Prostate gland (tissue), 2 donors: ENCODE results near the gene THNSL1.

Experiments
- POLR2A ChIP-seq: fragments of 450-650 bp; IDR thresholded peaks from one replicate; pipeline ENCODE4 v1.6.1; 2016; ENCODE audit warnings: antibody characterized with exemption, mild to moderate bottlenecking
- POLR2AphosphoS5 ChIP-seq: sonication (generic); formaldehyde crosslinking; IDR thresholded peaks from one replicate; pipeline ENCODE4 v1.6.1; 2017; ENCODE audit warnings: antibody characterized with exemption
- TF ChIP-seq, protein P1 (sequence below), 4 experiments: fragments of 200-600 bp in 2 of 4; fragments of 450-650 bp in 2 of 4; sonication (generic) in 2 of 4; IDR thresholded peaks; 1 replicate in 3 of 4; 2 replicates in 1 of 4; pipeline ENCODE4 v1.5.1; 2016 to 2019; ENCODE audit warnings: antibody characterized with exemption in 4 of 4, mild to moderate bottlenecking in 2 of 4, moderate library complexity in 2 of 4

DNA sequence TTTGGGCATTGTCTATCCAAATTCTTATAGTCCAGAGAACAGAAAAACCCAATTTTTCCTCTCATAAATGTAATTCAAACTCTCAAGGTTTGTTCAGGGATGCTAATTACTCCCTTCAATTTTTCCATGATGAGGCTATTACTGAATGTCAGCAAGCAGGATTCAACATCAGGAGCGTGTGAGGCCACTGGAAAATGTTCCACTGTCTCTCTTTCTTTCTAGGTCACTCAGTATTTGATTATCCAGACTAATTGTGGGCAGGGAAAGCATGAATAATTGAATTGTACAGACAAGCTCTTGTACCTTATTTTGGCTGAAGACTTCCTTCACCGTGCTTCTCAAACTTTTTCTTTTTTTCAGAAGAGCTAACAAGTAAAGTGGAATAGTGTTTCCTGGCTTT, 30.7 kb downstream of the THNSL1 start:
- no peak for TF ChIP-seq POLR2A
- TF ChIP-seq, protein P1, sequence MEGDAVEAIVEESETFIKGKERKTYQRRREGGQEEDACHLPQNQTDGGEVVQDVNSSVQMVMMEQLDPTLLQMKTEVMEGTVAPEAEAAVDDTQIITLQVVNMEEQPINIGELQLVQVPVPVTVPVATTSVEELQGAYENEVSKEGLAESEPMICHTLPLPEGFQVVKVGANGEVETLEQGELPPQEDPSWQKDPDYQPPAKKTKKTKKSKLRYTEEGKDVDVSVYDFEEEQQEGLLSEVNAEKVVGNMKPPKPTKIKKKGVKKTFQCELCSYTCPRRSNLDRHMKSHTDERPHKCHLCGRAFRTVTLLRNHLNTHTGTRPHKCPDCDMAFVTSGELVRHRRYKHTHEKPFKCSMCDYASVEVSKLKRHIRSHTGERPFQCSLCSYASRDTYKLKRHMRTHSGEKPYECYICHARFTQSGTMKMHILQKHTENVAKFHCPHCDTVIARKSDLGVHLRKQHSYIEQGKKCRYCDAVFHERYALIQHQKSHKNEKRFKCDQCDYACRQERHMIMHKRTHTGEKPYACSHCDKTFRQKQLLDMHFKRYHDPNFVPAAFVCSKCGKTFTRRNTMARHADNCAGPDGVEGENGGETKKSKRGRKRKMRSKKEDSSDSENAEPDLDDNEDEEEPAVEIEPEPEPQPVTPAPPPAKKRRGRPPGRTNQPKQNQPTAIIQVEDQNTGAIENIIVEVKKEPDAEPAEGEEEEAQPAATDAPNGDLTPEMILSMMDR (IDR thresholded peaks at IDR 0.05): no peak
- TF ChIP-seq POLR2AphosphoS5: no peak
